Measurements from ENCODE around the gene FTCDNL1. TPM values are rescaled to one million over a fixed set of nuclear protein-coding genes. Genes with fewer than 3 reads are reported as not detected.

FTCDNL1 gene
- polyA plus RNA-seq, 1 of the 3 experiments (the other 2 are of a cell fraction), result not detected

- no peak for TF ChIP-seq REST (IDR thresholded peaks at IDR 0.05; ENCODE audit: low read depth, low read length)
- no peak for TF ChIP-seq NRF1 (IDR thresholded peaks at IDR 0.05; ENCODE audit: low read depth, low read length)
- no peak for TF ChIP-seq ZBTB33 (IDR thresholded peaks at IDR 0.05; ENCODE audit: borderline replicate concordance, low read depth)
- TF ChIP-seq IRF3 (IDR thresholded peaks at IDR 0.05; ENCODE audit: low read depth, low read length), result no peak
- TF ChIP-seq CHD2 (IDR thresholded peaks at IDR 0.05; ENCODE audit: low read length, partially characterized antibody), result no peak
These were observed 31.7 kb upstream of the FTCDNL1 start (continued) for GRCh38 chr2:199882667-199883066.

GRCh38 chr2:199875400-199875799 is 24.4 kb upstream of the FTCDNL1 start:
- DNase-seq, result no peak
- CTCF ChIA-PET, result no interaction called here

More at GRCh38 chr2:199875400-199875799, 24.4 kb upstream of the FTCDNL1 start:
- POLR2A ChIA-PET, result no interaction called here
- H3K9me2 ChIP-seq, result no peaks in the 10 kb centered on the region
- no peaks in the 10 kb centered on the region for H4K20me1 ChIP-seq (ENCODE audit: insufficient read depth)
- no peak overlapping the region for H2AFZ ChIP-seq (ENCODE audit: low read depth)
- H3K4me1 ChIP-seq (ENCODE audit: control insufficient read depth in 1 of 2, insufficient read depth in 2 of 2, low read depth in 1 of 2, low read length in 1 of 2), result no peaks in the 10 kb centered on the region
- H3K4me2 ChIP-seq, result no peak overlapping the region
- 32% methylated on average over 1 of the region's 1 CpG for WGBS (ENCODE audit: low lambda C conversion rate)
- no peaks in the 10 kb centered on the region for H3K9me3 ChIP-seq
- H3F3A ChIP-seq (replicated peaks; ENCODE audit: insufficient read depth), result no peaks in the 10 kb centered on the region
- H3K79me2 ChIP-seq (ENCODE audit: insufficient read depth), result no peaks in the 10 kb centered on the region
- no peak for TF ChIP-seq SMC3 (IDR thresholded peaks at IDR 0.05; ENCODE audit: low read depth, low read length)
- no peak for TF ChIP-seq IRF3 (IDR thresholded peaks at IDR 0.05; ENCODE audit: low read depth, low read length)
- TF ChIP-seq POLR2AphosphoS5 (IDR thresholded peaks at IDR 0.05; ENCODE audit: low read depth, low read length), result no peak
- TF ChIP-seq NRF1 (IDR thresholded peaks at IDR 0.05; ENCODE audit: low read depth, low read length), result no peak
- no peak for TF ChIP-seq EP300 (IDR thresholded peaks at IDR 0.05; ENCODE audit: borderline replicate concordance in 1 of 2, low read depth in 1 of 2, low read length in 1 of 2)
- no peak for TF ChIP-seq CTCF (IDR thresholded peaks at IDR 0.05)
- TF ChIP-seq TCF12 (IDR thresholded peaks at IDR 0.05), result no peak
- no peak for TF ChIP-seq MEF2A (IDR thresholded peaks at IDR 0.05; ENCODE audit: borderline replicate concordance, low read depth)
- no peak for TF ChIP-seq USF1 (IDR thresholded peaks at IDR 0.05; ENCODE audit: borderline replicate concordance, low read depth)
- TF ChIP-seq EZH2phosphoT487 (IDR thresholded peaks at IDR 0.05; ENCODE audit: borderline replicate concordance, low read depth), result no peak
- TF ChIP-seq ELF1 (IDR thresholded peaks at IDR 0.05), result no peak
- no peaks in the 10 kb centered on the region for H3K27me3 ChIP-seq (ENCODE audit: insufficient read depth)
- H3K36me3 ChIP-seq (replicated peaks in 1 of 2; ENCODE audit: control insufficient read depth in 1 of 2, insufficient read depth in 2 of 2, low read length in 1 of 2), result no peaks in the 10 kb centered on the region
- H3K27ac ChIP-seq (ENCODE audit: low read depth in 2 of 2, low read length in 1 of 2), result no peak overlapping the region
- H3K9ac ChIP-seq, result no peak overlapping the region
- H3K4me3 ChIP-seq (ENCODE audit: low read depth in 2 of 2, low read length in 1 of 2), result no peak overlapping the region

All from SK-N-SH (cell line).